Stimulated activated CD8-positive, alpha-beta memory T cell treated with anti-CD3 and anti-CD28 coated beads, Interleukin-4, amount 100 ng/mL, for 24 hours (primary cell): ENCODE measurements around the gene IKZF2.

Experiments
- DNase-seq: peaks from one replicate; pipeline ENCODE4 v3.0.0-alpha.2; 2020; ENCODE audit warnings: low read depth

The IKZF2 gene

GRCh38 chr2:213151437-213152064, at the start of gene IKZF2:
Gene IKZF2, minus strand, starts transcription at chr2:213151612. Its CDS starts 2,983 bp downstream, at chr2:213148629.
- DNase-seq, result peak; percentile 54

GRCh38 chr2:213199871-213200270, 48.5 kb upstream of the IKZF2 start:
- DNase-seq, result no peak

- no peak for DNase-seq
These were observed 37.8 kb upstream of the IKZF2 start for GRCh38 chr2:213189001-213189899.

GRCh38 chr2:213188533-213188867, 37.1 kb upstream of the IKZF2 start:
- no peak for DNase-seq

GRCh38 chr2:213187833-213188532, 36.6 kb upstream of the IKZF2 start:
- no peak for DNase-seq

GRCh38 chr2:213187386-213187785, 36.0 kb upstream of the IKZF2 start:
- no peak for DNase-seq

- no peak for DNase-seq
These were observed 33.9 kb upstream of the IKZF2 start for GRCh38 chr2:213185147-213185822.

- no peak for DNase-seq
These were observed 30.3 kb upstream of the IKZF2 start for GRCh38 chr2:213181712-213182111.

- DNase-seq, result no peak
These were observed 26.3 kb upstream of the IKZF2 start for GRCh38 chr2:213177679-213178078.

GRCh38 chr2:213175673-213176247, 24.3 kb upstream of the IKZF2 start:
- DNase-seq, result no peak

- DNase-seq, result no peak
These were observed 21.2 kb upstream of the IKZF2 start for GRCh38 chr2:213172641-213173040.

- DNase-seq, result no peak
These were observed 19.7 kb upstream of the IKZF2 start for GRCh38 chr2:213171147-213171546.

- DNase-seq, result no peak
These were observed 16.0 kb upstream of the IKZF2 start for GRCh38 chr2:213167271-213167930.

GRCh38 chr2:213166109-213166508, 14.7 kb upstream of the IKZF2 start:
- DNase-seq, result no peak

GRCh38 chr2:213164263-213164662, 12.9 kb upstream of the IKZF2 start:
- no peak for DNase-seq

GRCh38 chr2:213162516-213163118, 11.2 kb upstream of the IKZF2 start:
- no peak for DNase-seq

- no peak for DNase-seq
These were observed 10.5 kb upstream of the IKZF2 start for GRCh38 chr2:213161759-213162515.

GRCh38 chr2:213159768-213160167, 8.4 kb upstream of the IKZF2 start:
- no peak for DNase-seq

- no peak for DNase-seq
These were observed 5.8 kb upstream of the IKZF2 start for GRCh38 chr2:213157242-213157641.

- DNase-seq, result no peak
These were observed 5.3 kb upstream of the IKZF2 start for GRCh38 chr2:213156717-213157116.
